ENCODE measurements around the gene DCAF8L2.
"Not testable (repeated sequence)": the region's sequence is repeated elsewhere in the genome, so short reads cannot be mapped to it uniquely, and the experiment has no call there.

Gene DCAF8L2

DNA sequence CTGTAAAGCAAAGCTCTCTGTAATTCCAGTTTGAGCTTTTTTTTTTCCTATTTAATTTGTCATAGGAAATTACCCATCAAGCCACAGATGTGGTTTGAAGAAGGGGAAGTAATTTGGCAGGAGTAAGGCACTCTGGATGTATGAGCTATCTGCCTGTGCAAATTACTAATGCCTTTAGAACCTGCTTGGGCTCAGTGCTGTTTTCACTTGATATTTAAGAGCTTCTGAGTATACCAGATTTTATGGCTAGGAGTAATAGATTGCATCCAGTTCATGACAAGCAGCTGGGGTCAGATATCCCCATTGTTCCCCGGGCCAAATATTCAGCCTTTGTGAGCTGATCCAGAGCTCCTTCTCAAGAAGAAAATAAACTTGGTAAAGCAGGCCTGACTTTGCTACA lies 89.1 kb downstream of the DCAF8L2 start:
- DNase-seq: no peak

DNA sequence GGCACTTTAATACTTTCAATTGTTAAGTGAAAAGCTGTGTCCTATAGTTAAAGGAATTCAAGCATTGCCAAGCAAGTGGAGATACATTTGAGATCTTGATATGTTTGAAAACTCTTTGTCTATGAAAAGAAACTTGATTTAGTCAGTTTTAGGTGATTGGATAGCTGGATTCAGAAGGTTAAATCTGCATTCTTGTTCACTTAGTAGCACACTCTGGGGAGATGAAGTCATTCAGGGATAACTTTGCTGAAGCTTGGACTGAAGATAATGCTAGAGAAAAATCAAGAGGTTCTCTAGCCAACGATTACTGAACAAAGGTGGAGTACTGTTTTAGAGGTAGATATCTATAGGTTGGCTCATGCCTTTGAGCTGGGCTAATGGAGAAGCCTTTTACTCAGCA lies 90.6 kb downstream of the DCAF8L2 start:
- DNase-seq: no peak

DNA sequence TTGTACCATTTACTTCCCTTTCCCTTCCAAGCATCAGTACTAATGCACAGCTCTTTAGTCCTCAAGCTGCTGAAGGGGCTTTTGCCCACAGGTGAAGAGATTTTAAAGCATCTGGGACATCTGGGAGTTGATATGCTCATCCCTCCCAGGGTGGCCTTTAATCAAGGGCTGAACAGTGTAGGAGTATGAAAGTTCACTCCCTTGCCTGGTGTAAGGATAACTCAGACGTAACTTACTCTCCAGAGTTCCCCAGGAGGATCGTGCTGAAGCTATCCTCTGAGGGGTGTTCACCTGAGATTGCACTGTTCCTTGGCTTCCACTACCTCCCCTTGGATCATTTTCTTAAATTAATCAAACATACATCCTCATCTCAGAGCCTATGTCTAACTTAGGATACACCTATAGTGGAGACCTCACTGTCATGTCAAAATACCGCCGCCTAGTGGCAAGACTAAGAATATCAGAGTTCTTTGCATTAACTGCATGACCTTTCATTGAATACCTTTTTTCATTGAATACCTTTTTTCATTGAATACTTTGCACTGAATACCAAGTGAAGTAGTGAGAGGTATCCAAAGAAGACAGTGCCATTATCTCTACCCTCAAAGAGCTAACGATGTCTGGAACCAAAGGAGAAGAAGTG lies 93.5 kb downstream of the DCAF8L2 start:
- peak in 2 of 51 donors; percentile 0 to 1 for DNase-seq

DNA sequence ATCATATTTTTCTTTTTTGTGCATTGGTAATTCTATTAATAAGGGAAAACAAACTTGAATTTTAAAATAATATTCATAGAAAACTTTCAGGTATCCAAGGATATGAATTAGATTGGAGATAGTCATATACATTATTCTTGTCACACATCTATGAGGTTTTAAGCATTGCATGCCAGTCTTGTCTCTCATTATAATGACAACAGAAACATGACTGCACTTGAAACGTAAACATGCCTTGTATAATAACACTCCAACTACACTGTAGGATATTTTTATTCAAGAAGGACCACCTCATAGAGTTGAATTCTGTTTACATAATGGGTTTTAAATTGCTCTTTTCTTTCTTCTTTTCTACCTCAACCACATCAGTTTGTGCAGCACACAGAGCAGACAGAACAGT lies 104.5 kb downstream of the DCAF8L2 start:
- no peak for DNase-seq

DNA sequence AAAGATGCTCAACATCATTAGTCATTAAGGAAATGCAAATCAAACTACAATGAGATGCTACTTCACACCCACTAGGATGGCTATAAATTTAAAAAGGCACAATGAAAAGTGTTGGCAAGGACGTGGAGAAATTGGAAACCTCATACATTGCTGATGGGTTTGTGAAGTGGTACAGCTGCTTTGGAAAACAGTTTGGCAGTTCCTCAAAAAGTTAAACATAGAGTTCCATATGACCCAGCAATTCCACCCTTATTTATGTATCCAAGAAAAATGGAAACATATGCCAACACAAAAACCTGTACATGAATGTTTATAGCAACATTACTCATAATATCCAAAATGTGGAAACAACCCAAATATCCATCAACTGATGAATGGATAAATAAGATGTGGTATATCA lies 116.4 kb downstream of the DCAF8L2 start:
- no peak for DNase-seq

DNA sequence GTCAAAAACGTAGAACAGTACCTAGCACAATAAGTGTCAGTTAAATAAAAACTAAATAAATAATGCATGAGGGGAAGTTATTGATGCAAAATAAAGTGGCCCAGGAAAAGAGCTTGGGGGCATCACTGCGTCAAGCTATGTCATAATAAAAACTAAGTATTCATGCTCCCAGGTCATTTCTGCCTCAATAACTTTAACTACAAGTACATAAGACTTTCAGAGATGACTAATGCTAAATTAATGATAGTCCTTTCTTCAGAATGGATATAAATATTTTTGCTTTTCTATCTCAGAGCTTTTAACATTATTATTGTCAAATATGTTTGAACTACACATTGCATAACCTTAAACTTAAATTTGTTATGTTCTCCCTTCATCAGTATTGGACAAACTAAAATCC lies 125.5 kb downstream of the DCAF8L2 start:
- no peak for DNase-seq

DNA sequence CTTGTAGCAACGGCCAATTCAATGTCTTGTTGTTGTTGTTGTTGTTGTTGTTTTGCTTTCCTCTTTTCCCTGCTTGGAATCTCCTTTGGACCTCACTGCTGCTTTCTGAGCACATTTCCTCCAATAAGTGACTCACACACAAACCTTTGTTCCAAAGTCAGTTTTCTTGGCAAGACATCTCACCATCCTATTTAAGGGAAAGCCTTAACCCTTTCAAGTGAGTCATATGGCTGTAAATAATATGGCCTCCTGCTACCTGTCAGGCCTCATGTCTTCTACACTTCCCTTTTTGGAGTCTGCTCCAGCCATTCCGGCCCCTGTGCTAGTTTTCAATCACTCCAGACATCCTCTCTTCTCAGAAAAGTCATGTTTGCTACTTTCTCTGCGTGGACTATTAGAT lies 138.1 kb downstream of the DCAF8L2 start:
- DNase-seq: no peak

DNA sequence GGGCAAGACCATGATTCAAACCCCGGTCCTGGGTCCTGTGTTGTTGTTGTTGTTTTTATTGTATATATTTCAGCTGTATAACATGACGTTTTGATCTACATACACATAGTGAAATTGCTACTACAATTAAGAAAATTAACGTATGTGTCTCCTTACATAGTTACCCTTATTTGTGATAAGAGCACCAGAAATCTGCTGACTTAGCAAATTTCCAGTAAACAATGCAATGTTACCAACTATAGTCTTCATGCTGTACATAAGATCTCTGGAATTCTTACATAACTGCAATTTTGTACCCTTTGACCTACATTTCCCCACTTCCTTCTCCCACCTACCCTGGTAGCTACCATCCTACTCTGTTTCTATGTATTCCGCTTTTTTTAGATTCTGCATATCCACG lies 141.8 kb downstream of the DCAF8L2 start:
- DNase-seq: no peak

DNA sequence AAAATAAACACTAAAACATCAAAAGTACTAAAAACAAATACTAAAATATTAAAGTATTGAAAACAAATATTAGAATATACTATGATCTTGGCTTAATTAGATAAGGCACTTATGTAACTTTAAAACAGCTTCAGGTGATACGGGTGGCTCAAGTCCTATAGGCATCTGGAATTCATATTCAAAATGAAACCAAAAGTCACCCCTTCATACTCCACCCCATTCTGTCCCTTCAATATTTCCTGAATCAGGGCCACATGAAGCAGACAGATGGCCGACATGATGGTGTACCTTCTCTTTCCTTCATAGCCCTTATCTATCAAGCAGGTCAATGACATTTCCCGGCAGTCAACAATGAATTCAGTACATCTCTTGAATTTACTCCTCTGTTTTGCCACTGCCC lies 145.8 kb downstream of the DCAF8L2 start:
- DNase-seq: no peak

DNA sequence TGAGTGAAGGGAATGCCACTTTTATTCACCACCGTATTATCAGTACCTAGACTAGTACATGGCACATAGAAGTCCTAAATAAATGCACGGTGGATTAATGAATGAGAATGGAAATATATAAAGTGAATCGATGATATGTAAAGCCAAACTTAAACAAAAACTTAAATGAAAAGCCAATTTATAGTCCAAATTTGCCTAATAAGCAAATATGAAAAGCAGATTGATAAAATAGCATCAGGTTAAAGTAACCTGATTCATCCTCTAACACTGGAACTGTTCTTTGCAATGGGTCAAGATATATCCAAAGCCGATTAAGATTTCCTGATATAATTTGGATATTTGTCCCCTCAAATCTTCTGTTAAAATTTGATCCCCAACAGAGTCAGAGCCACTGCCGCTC lies 150.8 kb downstream of the DCAF8L2 start:
- no peak for DNase-seq

DNA sequence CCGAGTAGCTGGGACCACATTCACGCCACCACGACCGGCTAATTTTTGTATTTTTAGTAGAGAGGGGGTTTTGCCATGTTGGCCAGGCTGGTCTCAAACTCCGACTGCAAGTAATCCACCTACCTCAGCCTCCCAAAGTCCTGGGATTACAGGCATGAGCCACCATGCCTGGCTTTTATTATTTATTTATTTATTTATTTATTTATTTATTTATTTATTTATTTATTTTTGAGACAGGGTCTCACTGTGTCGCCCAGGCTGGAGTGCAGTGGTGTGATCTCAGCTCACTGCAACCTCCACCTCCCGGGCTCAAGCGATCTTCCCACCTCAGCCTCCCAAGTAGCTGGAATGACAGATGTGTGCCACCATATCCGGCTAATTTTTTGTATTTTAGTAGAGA lies 153.4 kb downstream of the DCAF8L2 start:
- not testable (repeated sequence) for DNase-seq

DNA sequence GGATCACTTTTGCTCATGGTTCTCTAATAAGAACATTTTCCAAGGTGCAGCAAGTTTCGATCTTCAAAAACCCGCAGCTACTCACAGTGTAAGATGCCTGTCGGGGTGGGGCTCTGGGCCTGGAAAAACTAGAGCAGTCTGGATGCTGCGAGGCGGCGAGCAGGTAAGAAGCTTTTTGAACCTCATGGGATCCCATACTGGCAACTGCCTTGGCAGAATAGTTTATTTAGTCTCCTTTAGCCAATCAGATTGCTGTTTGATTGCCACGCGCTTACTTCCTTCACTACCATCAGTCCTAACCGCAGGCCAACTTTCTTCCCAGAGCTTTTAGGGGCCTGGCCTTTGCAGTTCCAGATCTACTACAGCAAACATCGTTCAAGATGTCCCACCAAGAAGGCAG lies 156.4 kb downstream of the DCAF8L2 start:
- no peak for DNase-seq

DNA sequence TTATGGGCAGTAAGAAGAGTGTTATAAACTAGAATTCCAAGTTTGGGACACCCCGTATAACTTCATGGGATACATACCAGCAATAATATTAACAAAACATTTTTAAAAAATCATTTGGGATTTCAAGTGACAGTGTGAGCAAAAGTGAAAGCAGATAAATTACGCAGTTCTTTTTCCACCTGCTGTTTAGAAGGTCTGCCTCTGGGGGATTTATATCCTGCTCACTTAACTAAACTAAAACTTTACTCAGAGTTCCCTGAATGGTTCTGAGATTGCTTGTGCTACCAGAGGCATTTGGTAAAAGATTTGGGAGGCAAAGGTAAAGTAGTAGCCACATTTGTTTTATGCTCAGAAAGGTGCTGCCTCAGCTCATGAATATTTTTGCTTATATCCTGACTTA lies 160.2 kb downstream of the DCAF8L2 start:
- not testable (repeated sequence) for DNase-seq

DNA sequence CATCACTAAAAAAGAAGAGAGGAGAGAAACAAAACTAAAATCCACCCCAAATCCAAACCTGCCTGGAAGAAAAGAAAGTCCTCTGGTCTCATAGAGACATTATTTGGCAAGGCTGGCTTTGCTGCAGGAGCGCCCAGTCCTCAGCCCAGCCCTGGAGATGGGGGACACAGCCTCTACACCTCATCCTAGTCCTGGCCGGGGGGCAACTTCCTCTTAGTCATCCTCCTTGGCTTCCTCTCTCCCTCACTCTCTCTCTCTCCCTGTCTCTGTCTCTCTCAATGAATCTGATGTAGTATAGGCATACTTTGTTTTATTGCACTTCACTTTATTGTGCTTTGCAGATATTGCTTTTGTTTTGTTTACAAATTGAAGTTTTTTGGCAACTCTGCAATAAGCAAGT lies 161.8 kb downstream of the DCAF8L2 start:
- no peak for DNase-seq

DNA sequence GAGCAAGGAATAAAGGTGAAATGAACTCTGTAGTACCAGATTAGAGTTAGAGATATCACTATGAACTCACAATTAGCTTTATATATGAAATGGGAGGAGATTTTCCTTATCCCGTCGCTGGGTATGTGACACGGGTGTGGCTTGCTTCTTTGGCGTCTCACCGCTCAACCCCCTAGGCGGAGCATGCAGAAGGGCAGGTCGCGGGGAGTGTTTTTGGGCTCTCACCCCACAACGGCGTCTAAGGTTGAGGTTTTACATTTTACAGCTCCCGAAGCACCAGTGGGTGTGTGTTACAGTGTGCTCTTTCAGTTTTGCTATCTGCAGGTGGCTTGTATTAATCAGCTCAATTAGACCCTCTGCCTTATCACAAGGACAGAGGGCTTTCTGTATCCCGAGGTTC lies 175.6 kb downstream of the DCAF8L2 start:
- no peak for DNase-seq

DNA sequence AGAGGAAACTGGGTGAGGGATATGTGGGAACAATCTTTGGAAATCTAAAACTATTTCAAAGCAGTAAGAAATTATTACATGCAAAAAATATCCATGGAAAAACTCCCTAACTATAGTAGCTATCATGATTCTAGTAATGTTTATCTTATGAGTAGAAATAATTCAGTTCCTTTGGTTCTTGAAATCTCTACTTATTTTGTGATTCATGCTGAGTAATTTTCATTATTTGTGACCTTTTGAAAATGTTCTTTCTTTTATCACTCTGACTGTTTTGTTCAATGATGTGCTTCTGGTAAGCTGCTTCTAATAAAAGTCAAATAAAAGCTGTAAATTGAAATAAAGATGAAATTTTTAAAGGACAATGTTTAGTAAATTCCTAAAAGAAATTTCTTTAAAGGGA lies 177.2 kb downstream of the DCAF8L2 start:
- no peak for DNase-seq

DNA sequence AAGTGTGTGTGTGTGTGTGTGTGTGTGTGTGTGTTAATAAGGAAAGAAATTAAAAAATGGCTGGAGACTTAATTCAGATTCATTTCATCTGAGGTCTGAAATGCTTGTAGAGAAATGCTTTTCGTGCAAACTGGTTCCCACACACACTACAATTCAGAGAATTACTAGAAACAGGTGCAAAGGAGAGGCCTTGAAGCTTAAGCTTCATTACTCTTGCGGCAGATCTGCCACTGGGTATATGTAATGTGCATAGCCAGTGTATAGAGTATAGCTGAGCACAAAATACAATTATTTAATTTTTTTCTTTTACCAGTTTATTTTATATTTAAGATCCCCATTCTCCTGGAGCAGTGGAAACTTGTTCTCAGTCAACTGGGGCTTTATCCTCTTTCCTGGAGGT lies 185.8 kb downstream of the DCAF8L2 start:
- DNase-seq: no peak

DNA sequence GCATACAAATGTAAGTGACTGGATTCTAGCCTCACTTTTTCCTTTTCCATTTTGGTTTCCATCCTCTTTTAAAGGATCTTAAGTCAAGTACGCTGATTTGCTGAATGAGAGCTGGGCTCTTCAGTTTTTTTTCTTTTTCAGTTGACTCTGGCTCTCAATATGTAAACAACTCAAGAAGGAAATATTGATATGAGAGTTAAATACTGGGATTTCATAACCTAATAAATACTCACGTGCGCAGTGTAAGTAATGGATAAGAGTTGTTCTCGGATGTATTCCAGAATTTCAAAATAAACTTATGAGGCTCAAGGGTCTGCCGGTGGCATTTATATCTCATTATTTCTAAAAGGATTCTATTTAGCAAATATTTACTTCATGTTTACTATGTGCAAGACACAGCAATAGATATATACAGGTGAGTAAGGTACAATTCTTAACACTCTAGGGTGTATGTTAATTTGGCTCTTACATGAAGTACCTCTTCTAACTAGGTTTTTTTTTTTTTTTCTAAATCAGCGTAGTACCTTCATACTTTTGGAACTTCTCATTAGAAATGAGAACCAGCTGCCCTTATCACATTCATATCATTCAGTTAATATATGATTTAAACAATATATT lies 206.6 kb downstream of the DCAF8L2 start:
- DNase-seq: no peak

DNA sequence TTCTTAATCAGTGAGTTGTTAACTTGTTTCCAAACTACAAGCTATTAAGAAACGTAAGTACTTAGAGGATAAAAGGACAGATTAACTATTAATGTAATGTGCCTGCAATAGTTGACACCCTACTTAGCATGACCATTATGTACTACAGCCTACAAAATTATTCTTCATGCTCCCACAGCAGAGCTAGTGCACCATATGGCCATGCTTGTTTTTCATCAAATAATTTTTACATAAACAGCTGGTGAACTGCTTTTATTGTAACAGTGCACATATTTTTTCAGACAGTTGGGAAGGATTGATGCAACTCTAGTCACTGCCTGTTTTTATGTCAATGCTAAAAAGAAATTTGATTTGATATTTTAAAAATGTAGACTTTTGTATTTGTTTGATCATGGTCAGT lies 207.4 kb downstream of the DCAF8L2 start:
- DNase-seq: no peak
